GM12891 (cell line): ENCODE data around the gene CMTM3.
A peak's percentile ranks its signal among the peaks of the same experiment; 100 is the strongest.
"Not testable (repeated sequence)": the region's sequence is repeated elsewhere in the genome, so short reads cannot be mapped to it uniquely, and the experiment has no call there.

Source experiments
- DNase-seq: peaks from one replicate; pipeline ENCODE4 v3.0.0; 2011; ENCODE audit warnings: low spot score; ENCODE audit not compliant: insufficient read length
- FAIRE-seq: peaks from 2 replicates; lab custom pipeline; 2011; peaks lifted over from hg19 to GRCh38; lab: Jason Lieb, UNC
- PAX5 ChIP-seq: IDR thresholded peaks from 2 replicates; pipeline ENCODE4 v1.6.1; 2011; ENCODE audit warnings: low read length, moderate library complexity, mild to moderate bottlenecking; ENCODE audit not compliant: insufficient read depth, severe bottlenecking
- POLR2A ChIP-seq: IDR thresholded peaks from 2 replicates; pipeline ENCODE4 v1.6.1; 2011; ENCODE audit warnings: low read depth, low read length, control low read depth
- POLR2AphosphoS5 ChIP-seq: IDR thresholded peaks from 2 replicates; pipeline ENCODE4 v1.6.1; 2011; ENCODE audit warnings: low read depth, low read length, control low read depth
- POU2F2 ChIP-seq: IDR thresholded peaks from 2 replicates; pipeline ENCODE4 v1.6.1; 2011; ENCODE audit warnings: low read depth, mild to moderate bottlenecking, control low read depth, low read length, moderate library complexity
- SPI1 ChIP-seq: IDR thresholded peaks from 2 replicates; pipeline ENCODE4 v1.6.1; 2011; ENCODE audit warnings: low read depth, low read length, control low read depth
- TAF1 ChIP-seq: IDR thresholded peaks from 2 replicates; pipeline ENCODE4 v1.6.1; 2011; ENCODE audit warnings: low read depth, low read length, control low read depth

CMTM3 gene

DNA sequence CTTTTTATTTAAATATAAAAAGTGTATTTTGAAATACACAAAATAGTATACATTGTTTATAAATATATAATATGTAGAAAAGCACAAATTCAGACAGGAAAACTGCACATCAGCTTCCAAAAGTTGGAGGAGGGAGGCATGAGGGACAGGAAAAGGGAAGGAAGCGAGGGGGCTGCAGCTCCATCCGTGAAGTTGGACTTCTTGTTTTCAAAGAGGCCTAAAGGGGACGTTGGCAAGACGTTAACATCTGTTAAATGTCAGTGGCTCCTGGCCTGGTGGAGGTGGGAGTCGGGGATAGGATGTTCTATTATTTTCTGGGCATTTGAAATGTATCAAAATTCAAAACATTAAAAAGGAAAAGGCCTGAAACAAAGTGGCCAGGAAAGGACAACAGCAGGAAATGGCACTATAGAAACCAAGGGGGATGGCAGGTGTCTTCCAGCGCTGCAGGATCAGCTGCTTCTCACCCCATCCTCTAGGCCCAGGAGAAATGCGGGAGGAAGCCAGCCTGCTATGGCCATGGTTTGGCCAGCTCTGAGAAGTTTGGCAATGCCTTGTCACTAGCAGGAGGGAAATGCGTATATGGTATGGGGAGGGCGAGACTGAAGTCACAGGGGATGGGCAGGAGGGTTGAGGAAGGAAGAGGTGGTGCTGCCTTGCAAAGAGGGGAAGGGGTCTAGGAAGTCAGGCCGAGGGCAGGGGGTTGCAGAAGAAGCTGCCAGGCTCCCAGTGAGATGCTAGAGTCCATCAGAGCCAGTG, 18.8 kb upstream of the CMTM3 start:
- TF ChIP-seq PAX5 (no peak), SPI1 (no peak), POLR2A (no peak), TAF1 (no peak), POU2F2 (no peak), POLR2AphosphoS5 (no peak)
- DNase-seq (no peak), FAIRE-seq (no peak)

DNA sequence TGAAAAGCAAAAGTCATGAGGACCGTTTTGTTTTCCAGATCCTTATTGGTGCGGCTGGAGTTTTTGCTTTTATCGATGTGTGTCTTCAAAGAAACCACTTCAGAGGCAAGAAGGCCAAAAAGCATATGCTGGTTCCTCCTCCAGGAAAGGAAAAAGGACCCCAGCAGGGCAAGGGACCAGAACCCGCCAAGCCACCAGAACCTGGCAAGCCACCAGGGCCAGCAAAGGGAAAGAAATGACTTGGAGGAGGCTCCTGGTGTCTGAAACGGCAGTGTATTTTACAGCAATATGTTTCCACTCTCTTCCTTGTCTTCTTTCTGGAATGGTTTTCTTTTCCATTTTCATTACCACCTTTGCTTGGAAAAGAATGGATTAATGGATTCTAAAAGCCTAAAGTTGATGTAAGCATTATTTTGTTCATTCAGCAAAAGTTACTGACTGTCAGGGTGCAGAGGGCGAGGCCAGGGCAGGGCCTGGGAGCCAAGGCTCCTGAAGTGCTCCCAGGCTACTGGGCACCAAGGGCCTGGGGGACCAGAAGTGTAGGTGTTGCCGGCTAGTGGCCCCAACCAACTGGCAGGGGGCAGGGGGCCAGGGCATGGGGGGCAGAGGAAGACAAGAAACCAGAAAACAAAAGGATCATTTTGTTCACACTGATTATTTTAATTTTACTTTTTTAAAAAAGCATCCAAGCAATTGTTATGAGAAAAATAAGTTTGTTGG, 16.5 kb upstream of the CMTM3 start:
- DNase-seq (no peak), FAIRE-seq (no peak)
- TF ChIP-seq TAF1 (no peak), POLR2A (no peak), SPI1 (no peak)

DNA sequence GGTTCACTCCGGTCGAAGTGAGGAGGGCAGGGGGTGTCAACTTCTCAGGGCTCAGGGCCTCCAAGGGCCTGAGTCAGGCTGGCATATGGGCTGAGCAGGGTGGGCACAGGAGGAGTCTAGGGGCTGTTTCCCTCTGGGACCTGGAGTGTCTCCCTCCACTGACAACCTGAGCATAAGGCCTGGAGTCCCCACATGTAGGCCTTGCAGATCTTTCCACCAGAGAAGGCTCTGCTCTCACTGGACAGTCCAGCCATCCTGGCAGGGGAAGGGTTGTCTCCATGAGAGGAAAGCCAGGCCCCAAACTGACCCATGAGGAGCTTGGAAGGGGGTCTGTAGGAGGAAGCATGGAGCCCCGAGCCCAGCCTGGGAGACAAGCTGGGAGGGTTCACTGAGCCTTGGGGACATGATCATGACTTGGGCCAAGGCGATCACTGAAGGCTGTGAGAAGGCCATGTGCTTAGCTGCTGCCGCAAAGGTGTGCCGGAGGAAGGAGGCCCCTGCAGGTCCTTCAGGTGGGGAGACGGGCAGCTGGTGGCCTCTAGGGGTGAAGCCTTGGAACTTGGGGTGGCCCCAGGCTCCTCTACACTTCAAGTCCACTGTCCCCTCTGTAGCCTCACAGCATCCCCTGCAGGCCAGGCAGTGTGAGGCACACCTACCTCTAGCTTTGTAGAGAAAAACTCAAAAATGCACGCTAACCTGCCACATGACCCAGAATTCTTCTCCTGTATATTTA, 15.4 kb upstream of the CMTM3 start:
- peak; percentile 85 for FAIRE-seq
- peak; percentile 53 for DNase-seq
- no peak for TF ChIP-seq SPI1
- no peak for TF ChIP-seq PAX5
- TF ChIP-seq POLR2AphosphoS5: no peak
- no peak for TF ChIP-seq POU2F2
- TF ChIP-seq POLR2A: no peak
- TF ChIP-seq TAF1: no peak

DNA sequence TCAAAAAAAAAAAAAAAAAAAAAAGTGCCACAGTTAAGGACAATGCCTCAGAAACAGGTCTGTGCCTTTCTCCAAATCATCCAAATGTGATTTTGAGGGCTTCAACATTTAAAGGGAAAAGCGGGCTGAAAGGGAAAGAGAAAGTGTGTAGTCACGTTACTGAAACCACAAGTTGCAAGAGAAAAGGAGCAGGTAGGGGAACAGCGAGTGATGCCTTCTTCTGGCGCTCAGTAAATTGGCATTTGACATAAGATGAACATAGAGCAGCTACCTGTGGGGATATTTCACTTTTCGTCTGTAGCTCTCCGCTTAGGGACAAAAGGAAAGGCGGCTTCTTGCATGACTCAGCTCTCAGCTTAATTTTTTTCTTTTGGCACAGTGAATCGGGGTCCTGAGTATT, 14.2 kb upstream of the CMTM3 start:
- FAIRE-seq (peak; percentile 62), DNase-seq (no peak)
- TF ChIP-seq PAX5 (no peak), TAF1 (no peak), POU2F2 (no peak), POLR2AphosphoS5 (no peak)

DNA sequence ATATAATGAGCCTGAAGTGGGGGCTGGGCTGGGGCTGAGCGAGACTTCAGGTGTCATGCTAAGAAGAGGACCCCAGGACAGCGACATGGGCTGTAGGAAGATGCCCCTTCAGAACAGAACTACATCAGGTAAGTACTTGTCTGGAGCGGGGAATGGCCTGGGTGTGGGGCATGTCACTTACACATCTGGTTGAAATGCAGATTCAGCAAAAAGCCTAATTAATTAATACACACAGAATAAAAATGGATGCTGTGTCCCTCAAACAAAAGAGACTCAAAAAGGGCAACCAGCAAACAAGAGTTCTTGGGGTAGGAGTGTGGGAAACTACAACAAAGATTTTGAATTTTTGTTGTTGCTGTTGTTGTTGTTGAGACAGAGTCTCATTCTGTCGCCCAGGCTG, 13.5 kb upstream of the CMTM3 start:
- TF ChIP-seq POLR2AphosphoS5 (no peak), POU2F2 (no peak), POLR2A (no peak), TAF1 (no peak), SPI1 (no peak), PAX5 (no peak)
- DNase-seq: no peak
- FAIRE-seq: no peak

DNA sequence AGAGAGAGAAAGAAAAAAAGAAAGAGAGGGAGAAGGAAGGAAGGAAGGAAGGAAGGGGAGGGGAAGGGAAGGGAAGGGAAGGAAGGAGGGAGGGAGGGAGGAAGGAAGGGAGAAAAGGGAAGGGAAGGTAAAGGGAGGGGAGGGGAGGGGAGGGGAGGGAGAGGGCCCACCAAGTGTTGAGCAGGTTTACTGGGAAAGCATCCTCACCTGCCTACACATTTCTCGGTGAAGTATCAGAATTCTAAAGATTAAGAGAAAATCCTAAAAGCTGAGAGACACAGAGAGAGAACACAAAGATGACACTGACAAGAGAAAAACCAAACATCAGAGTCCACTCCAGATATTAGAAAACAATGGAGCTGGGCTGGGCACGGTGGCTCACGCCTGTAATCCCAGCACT, 12.3 kb upstream of the CMTM3 start:
- no peak for TF ChIP-seq TAF1
- TF ChIP-seq SPI1: no peak
- no peak for TF ChIP-seq POLR2AphosphoS5
- TF ChIP-seq PAX5: no peak
- DNase-seq (no peak), FAIRE-seq (no peak)

DNA sequence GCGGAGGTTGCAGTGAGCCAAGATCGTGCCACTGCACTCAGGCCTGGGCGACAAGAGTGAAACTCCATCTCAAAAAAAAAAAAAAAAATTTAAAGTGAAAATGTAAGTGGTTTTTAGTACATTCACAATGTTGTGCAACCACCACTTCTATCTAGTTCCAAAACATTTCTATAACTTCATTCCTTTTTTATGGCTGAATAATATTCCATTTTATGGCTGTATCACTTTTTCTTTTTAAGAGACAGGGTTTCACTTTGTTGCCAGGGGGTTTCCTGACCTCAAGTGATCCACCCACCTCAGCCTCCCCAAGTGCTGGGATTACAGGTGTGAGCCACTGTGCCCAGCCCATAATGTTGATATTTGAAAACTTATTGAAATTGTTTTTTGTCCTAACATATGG, 11.7 kb upstream of the CMTM3 start:
- DNase-seq: no peak
- no peak for FAIRE-seq
- no peak for TF ChIP-seq TAF1
- TF ChIP-seq POLR2AphosphoS5: no peak
- no peak for TF ChIP-seq POLR2A
- TF ChIP-seq PAX5: no peak
- TF ChIP-seq POU2F2: no peak
- TF ChIP-seq SPI1: no peak

DNA sequence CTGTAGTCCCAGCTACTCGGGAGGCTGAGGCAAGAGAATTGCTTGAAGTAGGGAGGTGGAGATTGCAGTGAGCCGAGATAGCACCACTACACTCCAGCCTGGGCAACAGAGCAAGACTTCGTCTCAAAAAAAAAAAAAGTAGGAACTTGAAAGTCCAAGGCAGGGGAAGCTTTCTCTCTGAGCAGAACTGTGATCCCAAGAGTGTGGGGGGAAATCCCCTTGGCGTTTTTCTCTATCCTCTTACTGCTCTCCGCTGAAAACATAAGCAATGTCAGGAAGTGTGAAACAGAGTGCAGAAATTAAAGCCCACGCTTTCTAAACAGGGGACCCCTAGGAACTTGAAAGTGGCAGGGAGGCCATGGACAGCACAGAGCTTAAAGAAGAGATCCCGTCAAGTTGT, 9.8 kb upstream of the CMTM3 start:
- TF ChIP-seq TAF1: no peak
- no peak for TF ChIP-seq SPI1
- TF ChIP-seq POU2F2: no peak
- no peak for TF ChIP-seq POLR2AphosphoS5
- TF ChIP-seq POLR2A: no peak
- FAIRE-seq (no peak), DNase-seq (no peak)

DNA sequence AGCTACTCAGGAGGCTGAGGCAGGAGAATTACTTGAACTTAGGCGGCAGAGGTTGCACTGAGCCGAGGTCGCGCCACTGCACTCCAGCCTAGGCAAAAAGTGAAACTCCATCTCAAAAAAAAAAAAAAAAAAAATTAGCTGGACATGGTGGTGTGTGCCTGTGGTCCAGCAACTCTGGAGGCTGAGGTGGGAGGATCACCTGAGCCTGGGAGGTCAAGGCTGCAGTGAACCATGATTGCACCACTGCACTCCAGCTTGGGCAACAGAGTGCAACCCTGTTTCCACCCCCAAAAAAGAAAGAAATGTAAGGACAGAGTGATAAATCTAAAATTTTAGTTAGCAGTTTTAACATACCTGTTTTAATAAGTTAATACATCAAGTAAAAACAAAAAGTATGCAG, 7.9 kb upstream of the CMTM3 start:
- DNase-seq, FAIRE-seq: not testable (repeated sequence)
